HepG2 (cell line): Measurements from ENCODE around the gene POLRMT.

Experiments
- DNMT1 ChIP-seq: sonication (generic); formaldehyde crosslinking; IDR thresholded peaks from 2 replicates; pipeline ENCODE4 v1.5.1; 2020; ENCODE audit warnings: mild to moderate bottlenecking, missing genetic modification reagents
- ELF4 ChIP-seq: sonication (generic); formaldehyde crosslinking; IDR thresholded peaks from 2 replicates; pipeline ENCODE4 v1.5.0; 2020; ENCODE audit warnings: missing genetic modification reagents, mild to moderate bottlenecking, moderate library complexity, borderline replicate concordance
- ESRRA ChIP-seq: sonication (generic); formaldehyde crosslinking; IDR thresholded peaks from 2 replicates; pipeline ENCODE4 v1.5.1; 2020; ENCODE audit warnings: mild to moderate bottlenecking, low read depth, missing genetic modification reagents
- HIVEP1 ChIP-seq: sonication (generic); formaldehyde crosslinking; IDR thresholded peaks from 2 replicates; pipeline ENCODE4 v1.4.0; 2020; ENCODE audit warnings: mild to moderate bottlenecking, missing genetic modification reagents
- RBAK ChIP-seq: sonication (generic); formaldehyde crosslinking; IDR thresholded peaks from 2 replicates; pipeline ENCODE4 v1.5.1; 2020; ENCODE audit warnings: mild to moderate bottlenecking, missing genetic modification reagents
- RELA ChIP-seq: sonication (generic); formaldehyde crosslinking; IDR thresholded peaks from 2 replicates; pipeline ENCODE4 v1.4.0; 2020; ENCODE audit warnings: missing genetic modification reagents
- ZNF737 ChIP-seq: sonication (generic); formaldehyde crosslinking; IDR thresholded peaks from 2 replicates; pipeline ENCODE4 v1.5.0; 2020; ENCODE audit warnings: missing genetic modification reagents, mild to moderate bottlenecking, borderline replicate concordance
- TF ChIP-seq, protein P1 (sequence below): IDR thresholded peaks from 2 replicates; pipeline ENCODE4 v1.6.1; 2012; ENCODE audit warnings: inconsistent platforms
- TF ChIP-seq, protein P2 (sequence below): sonication (generic); formaldehyde crosslinking; IDR thresholded peaks from 2 replicates; pipeline ENCODE4 v1.5.0; 2020; ENCODE audit warnings: mild to moderate bottlenecking, missing genetic modification reagents, moderate library complexity

DNA sequence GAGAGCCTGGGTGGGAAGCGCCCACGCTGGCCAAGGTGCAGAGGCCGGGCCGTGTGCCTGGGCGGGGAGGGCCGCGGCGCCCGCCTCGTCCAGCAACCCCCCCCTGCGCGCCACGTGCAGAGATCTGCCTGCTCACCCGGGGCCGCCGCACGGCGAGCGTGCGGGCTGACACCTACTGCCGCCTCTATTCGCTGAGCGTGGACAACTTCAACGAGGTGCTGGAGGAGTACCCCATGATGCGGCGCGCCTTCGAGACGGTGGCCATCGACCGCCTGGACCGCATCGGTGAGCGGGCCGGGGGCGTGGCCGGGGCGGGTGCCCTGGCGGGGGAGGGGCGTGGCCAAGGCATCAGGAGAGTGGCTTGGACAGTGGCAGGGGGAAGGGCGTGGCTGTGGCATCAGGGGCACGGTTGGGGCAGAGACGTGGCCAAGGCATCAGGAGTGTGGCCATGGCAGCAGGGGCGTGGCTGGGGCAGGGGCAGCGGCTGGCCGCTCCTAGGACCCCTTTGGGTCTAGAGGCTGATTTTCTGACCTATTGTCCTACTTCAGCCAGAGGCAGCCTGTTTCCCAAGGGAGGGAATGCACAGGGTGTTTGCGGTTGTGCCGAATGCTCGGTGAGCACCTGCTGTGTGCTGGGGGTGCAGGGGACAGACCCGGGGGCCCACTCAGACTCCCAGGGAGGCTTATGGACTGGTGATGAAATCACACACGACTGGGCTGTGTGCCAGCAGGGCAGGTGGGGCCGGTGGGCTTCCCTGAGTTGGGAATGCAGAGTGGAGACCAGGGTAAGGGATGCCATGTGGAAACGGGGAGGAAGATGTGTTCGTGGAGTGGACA is 19.4 kb downstream of the POLRMT start:
- TF ChIP-seq, protein P1, sequence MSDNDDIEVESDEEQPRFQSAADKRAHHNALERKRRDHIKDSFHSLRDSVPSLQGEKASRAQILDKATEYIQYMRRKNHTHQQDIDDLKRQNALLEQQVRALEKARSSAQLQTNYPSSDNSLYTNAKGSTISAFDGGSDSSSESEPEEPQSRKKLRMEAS = no peak
- TF ChIP-seq ELF4 (CRISPR knock-in tag) = no peak
- TF ChIP-seq DNMT1 (CRISPR knock-in tag) = no peak
- no peak for TF ChIP-seq ESRRA (CRISPR knock-in tag)
- no peak for TF ChIP-seq ZNF737 (CRISPR knock-in tag)
- TF ChIP-seq, protein P2, sequence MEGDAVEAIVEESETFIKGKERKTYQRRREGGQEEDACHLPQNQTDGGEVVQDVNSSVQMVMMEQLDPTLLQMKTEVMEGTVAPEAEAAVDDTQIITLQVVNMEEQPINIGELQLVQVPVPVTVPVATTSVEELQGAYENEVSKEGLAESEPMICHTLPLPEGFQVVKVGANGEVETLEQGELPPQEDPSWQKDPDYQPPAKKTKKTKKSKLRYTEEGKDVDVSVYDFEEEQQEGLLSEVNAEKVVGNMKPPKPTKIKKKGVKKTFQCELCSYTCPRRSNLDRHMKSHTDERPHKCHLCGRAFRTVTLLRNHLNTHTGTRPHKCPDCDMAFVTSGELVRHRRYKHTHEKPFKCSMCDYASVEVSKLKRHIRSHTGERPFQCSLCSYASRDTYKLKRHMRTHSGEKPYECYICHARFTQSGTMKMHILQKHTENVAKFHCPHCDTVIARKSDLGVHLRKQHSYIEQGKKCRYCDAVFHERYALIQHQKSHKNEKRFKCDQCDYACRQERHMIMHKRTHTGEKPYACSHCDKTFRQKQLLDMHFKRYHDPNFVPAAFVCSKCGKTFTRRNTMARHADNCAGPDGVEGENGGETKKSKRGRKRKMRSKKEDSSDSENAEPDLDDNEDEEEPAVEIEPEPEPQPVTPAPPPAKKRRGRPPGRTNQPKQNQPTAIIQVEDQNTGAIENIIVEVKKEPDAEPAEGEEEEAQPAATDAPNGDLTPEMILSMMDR (CRISPR knock-in tag) = no peak
- TF ChIP-seq RELA (CRISPR knock-in tag) = no peak
- no peak for TF ChIP-seq RBAK (CRISPR knock-in tag)
- TF ChIP-seq HIVEP1 = no peak
